Measurements from ENCODE around the gene SURF6.

- TF ChIP-seq JUN (IDR thresholded peaks at IDR 0.05; ENCODE audit: low read depth, low read length) (no peak), TCF12 (IDR thresholded peaks at IDR 0.05; ENCODE audit: low read depth, low read length) (no peak), POLR2A (IDR thresholded peaks at IDR 0.05; ENCODE audit: control extremely low read depth in 1 of 2, low read depth in 2 of 2, low read length in 2 of 2) (no peak)
Measured at GRCh38 chr9:133374612-133375115, 38.7 kb upstream of the SURF6 start.
